GM21367 (cell line): ENCODE measurements around the gene PDZD2.
"Not testable (repeated sequence)": the region's sequence is repeated elsewhere in the genome, so short reads cannot be mapped to it uniquely, and the experiment has no call there.

ENCODE experiments used
- ATAC-seq: cut with Tn5 transposase; IDR thresholded peaks from one replicate; pipeline ENCODE4 v1.9.1; 2021; ENCODE audit not compliant: unreplicated experiment

The PDZD2 gene

GRCh38 chr5:31767335-31768031, 128.6 kb downstream of the PDZD2 start:
- ATAC-seq = no peak

GRCh38 chr5:31768046-31768445, 129.1 kb downstream of the PDZD2 start:
- no peak for ATAC-seq

- ATAC-seq = no peak
These were observed 129.9 kb downstream of the PDZD2 start for GRCh38 chr5:31768784-31769183.

GRCh38 chr5:31769530-31769929, 130.6 kb downstream of the PDZD2 start:
- ATAC-seq = peak; percentile 28

GRCh38 chr5:31770132-31770720, 131.3 kb downstream of the PDZD2 start:
- ATAC-seq = no peak

- ATAC-seq = peak; percentile 90
These were observed 132.1 kb downstream of the PDZD2 start for GRCh38 chr5:31770998-31771397.

GRCh38 chr5:31771500-31771899, 132.6 kb downstream of the PDZD2 start:
- peak; percentile 18 for ATAC-seq

- ATAC-seq = not testable (repeated sequence)
These were observed 137.4 kb downstream of the PDZD2 start for GRCh38 chr5:31776294-31776693.

- no peak for ATAC-seq
These were observed 138.2 kb downstream of the PDZD2 start for GRCh38 chr5:31776976-31777651.

GRCh38 chr5:31781772-31782171, 142.8 kb downstream of the PDZD2 start:
- no peak for ATAC-seq

- no peak for ATAC-seq
These were observed 144.2 kb downstream of the PDZD2 start for GRCh38 chr5:31783086-31783645.

GRCh38 chr5:31783731-31784130, 144.8 kb downstream of the PDZD2 start:
- no peak for ATAC-seq

- no peak for ATAC-seq
These were observed 147.2 kb downstream of the PDZD2 start for GRCh38 chr5:31786090-31786631.

GRCh38 chr5:31794009-31794408, 155.1 kb downstream of the PDZD2 start:
- no peak for ATAC-seq

GRCh38 chr5:31798168-31798567, 159.2 kb downstream of the PDZD2 start:
- ATAC-seq = no peak

GRCh38 chr5:31800351-31800750, 161.4 kb downstream of the PDZD2 start:
- no peak for ATAC-seq

- no peak for ATAC-seq
These were observed 167.0 kb downstream of the PDZD2 start for GRCh38 chr5:31805785-31806400.

GRCh38 chr5:31806561-31806960, 167.6 kb downstream of the PDZD2 start:
- ATAC-seq = no peak

GRCh38 chr5:31807789-31808540, 169.0 kb downstream of the PDZD2 start:
- ATAC-seq = no peak

- ATAC-seq = peak; percentile 67
These were observed 170.3 kb downstream of the PDZD2 start for GRCh38 chr5:31809050-31809870.
